ENCODE results near the gene FCN3.

Gene FCN3

GRCh38 chr1:27357281-27358037 lies 17.2 kb downstream of the FCN3 start:
- DNase-seq = peak; percentile 53

- DNase-seq = no peak
These were observed 17.9 kb downstream of the FCN3 start for GRCh38 chr1:27356619-27357280.

- no peak for DNase-seq
These were observed 18.4 kb downstream of the FCN3 start for GRCh38 chr1:27356277-27356618.

GRCh38 chr1:27355683-27356082 lies 18.9 kb downstream of the FCN3 start:
- DNase-seq = no peak

GRCh38 chr1:27353629-27354028 lies 21.0 kb downstream of the FCN3 start:
- no peak for DNase-seq

GRCh38 chr1:27353166-27353565 lies 21.5 kb downstream of the FCN3 start:
- DNase-seq = no peak

- no peak for DNase-seq
These were observed 23.0 kb downstream of the FCN3 start for GRCh38 chr1:27351541-27352107.

GRCh38 chr1:27350663-27351540 lies 23.7 kb downstream of the FCN3 start:
- DNase-seq = peak; percentile 36

- peak; percentile 64 for DNase-seq
These were observed 24.6 kb downstream of the FCN3 start for GRCh38 chr1:27349784-27350662.

GRCh38 chr1:27348861-27349783 lies 25.5 kb downstream of the FCN3 start:
- DNase-seq = peak; percentile 22

GRCh38 chr1:27346991-27347624 lies 27.5 kb downstream of the FCN3 start:
- DNase-seq = peak; percentile 29

GRCh38 chr1:27346357-27346756 lies 28.3 kb downstream of the FCN3 start:
- DNase-seq = no peak

- DNase-seq = no peak
These were observed 29.4 kb downstream of the FCN3 start for GRCh38 chr1:27345272-27345671.

- no peak for DNase-seq
These were observed 31.0 kb downstream of the FCN3 start for GRCh38 chr1:27343639-27344025.

GRCh38 chr1:27342778-27343638 lies 31.6 kb downstream of the FCN3 start:
- DNase-seq = no peak

GRCh38 chr1:27342391-27342777 lies 32.2 kb downstream of the FCN3 start:
- no peak for DNase-seq

GRCh38 chr1:27341525-27342252 lies 32.9 kb downstream of the FCN3 start, which contains the start of gene SYTL1:
Gene SYTL1, plus strand, starts transcription at chr1:27342022. Its CDS starts 3,313 bp downstream, at chr1:27345335.
- DNase-seq = peak; percentile 74

GRCh38 chr1:27339213-27339612 lies 35.4 kb downstream of the FCN3 start:
- DNase-seq = no peak

- no peak for DNase-seq
These were observed 35.9 kb downstream of the FCN3 start for GRCh38 chr1:27338751-27339150.
